GM21526 (cell line): Measurements from ENCODE around the gene SYPL2.
"Not testable (repeated sequence)": the region's sequence is repeated elsewhere in the genome, so short reads cannot be mapped to it uniquely, and the experiment has no call there.

Source experiments
- ATAC-seq: cut with Tn5 transposase; IDR thresholded peaks from one replicate; pipeline ENCODE4 v1.9.1; 2021; ENCODE audit warnings: moderate library complexity; ENCODE audit not compliant: unreplicated experiment, low FRiP score

Gene SYPL2

DNA sequence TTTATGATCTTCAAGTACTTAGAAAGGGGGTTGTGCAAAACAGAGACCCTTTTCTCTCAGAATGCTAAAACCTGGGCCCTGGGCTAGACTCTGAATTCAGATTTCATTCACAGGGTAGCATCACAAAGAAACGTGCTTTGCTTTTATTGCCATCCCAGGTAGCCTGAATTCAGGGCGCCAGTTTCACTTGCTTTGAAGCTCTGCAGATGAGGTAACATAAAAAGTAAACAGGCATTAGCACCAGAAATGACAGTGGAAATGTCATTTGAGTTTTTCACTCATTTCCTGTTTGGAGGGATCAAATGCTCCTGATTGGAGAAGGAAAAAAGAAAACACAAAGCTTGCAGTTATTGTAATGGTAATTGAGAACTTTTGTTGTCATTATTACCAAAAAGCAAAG, 2.6 kb downstream of the SYPL2 start:
- no peak for ATAC-seq

DNA sequence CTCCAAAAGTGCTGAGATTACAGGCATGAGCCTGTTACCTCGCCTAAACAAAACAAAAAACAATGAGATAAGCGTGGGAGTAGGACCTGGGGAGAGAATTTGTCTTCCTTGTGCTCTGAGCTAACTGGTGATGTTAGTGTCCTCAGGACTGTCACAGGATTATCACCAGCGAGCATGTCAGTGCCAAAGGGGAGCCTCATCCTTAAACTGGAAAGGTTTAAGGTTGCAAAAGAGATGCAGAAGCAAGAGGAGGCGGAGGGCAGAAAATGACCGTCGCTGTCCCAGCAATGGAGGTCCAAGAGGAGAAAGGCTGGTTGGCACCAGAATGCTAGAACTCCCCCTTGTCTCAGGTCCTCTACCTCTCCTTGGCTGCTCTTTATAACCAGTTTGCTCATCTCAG, 3.9 kb downstream of the SYPL2 start:
- no peak for ATAC-seq

DNA sequence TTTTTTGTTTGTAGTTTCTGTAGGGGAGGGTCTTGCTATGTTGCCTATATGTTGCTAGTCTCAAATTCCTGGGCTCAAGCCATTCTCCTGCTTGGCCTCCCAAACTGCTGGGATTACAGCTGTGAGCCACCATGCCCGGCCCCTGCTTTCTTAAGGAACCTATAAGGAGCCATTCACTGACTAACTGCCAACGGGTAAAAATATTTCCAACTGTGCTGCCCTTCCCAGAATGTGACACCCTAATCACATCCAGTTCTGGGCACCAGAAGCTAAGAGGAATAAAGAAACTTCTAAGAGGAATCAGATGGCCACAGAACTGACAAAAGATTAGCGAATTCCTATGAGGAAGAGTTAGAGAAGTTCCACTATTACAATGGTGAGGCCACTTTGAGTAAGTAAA, 6.4 kb downstream of the SYPL2 start:
- ATAC-seq, result no peak

DNA sequence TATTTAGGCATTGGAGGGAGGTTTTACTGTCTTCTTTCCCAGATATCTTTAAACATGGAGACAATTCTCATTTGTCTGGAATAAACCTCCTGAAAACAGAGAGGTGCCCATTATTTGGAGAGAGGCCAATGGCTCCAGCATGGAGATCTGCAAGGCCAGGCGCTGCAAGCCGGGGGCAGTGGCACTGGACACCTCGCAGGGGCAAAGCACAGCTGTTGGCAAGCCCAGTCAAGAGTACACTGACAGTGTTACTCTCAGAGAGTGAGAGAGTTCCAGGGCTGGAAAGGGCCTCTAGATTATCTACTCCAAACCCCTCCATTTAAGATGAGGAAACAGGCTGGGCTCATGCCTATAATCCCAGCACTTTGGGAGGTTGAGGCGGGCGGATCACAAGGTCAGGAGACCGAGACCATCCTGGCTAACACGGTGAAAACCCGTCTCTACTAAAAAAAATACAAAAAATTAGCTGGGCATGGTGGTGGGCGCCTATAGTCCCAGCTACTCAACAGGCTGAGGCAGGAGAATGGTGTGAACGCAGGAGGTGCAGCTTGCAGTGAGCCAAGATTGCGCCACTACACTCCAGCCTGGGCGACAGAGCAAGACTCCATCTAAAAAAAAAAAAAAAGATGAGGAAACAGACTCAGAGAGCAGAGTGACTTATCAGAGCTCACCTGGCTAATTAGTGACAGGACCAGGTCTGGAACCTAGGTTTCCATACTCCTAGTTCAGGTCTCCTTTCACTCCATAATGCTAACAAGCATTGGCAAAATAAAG, 7.1 kb downstream of the SYPL2 start:
- not testable (repeated sequence) for ATAC-seq

DNA sequence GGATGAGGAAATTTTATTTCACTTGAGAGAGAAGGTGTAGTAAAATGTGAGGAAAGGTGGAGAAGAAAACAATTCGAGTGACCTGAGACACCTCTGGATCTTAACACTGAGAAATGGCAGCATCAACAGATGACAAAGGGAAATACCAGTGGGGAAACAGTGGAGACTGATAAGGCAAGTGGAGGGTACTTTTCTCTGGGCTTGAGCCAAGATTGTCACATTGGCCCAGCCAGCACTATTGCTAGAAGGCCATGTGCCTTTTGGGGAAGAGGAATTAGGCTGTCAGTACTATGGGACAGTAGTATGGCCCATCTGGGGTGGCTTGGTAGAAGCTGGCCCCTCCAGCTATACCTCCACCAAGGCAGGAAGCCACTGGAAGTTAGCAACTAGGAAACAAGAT, 8.4 kb downstream of the SYPL2 start:
- no peak for ATAC-seq

DNA sequence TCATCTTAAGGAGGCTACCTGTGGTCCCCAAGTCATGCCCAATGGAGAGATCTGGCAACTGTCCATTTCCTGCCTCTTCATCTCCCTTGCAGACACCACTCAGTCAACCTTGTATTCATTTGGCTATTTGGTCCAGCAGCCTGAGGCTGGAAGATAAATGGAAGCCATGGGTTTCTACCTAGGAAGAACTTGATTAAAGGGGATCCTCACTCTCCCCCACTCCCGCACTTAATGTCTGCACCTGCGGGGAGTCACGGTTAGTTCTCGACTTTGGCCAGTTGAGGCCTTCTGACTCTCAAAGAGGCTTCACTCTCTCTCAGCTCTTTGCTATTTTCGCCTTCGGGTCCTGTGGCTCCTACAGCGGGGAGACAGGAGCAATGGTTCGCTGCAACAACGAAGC, 8.9 kb downstream of the SYPL2 start:
- no peak for ATAC-seq

DNA sequence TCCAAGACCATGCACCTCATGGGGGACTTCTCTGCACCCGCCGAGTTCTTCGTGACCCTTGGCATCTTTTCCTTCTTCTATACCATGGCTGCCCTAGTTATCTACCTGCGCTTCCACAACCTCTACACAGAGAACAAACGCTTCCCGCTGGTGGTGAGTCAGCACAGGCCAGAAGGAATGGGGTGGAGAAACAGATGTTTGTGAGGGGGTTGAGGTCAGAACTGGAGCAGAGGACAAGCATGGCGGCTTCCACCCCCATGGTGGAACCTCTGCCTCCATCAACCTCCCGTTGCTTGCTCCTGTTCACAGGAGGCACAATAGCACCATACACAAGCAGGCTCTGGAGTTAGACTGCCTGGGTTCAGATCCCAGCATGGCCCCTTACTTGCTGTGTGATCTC, 10.5 kb downstream of the SYPL2 start:
- no peak for ATAC-seq

DNA sequence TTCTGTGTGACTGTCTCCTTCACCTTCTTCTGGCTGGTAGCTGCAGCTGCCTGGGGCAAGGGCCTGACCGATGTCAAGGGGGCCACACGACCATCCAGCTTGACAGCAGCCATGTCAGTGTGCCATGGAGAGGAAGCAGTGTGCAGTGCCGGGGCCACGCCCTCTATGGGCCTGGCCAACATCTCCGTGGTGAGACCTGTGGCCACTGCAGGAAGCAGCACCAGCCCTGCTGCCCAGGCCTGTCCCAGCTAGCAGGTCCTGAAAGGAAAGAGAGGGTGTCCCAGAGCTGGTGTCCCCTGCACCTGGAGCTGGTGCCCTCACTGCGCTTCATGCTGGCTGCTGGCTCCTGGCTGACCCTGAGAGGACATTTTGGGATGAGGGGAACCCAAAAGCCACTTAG, 11.5 kb downstream of the SYPL2 start:
- ATAC-seq, result no peak

DNA sequence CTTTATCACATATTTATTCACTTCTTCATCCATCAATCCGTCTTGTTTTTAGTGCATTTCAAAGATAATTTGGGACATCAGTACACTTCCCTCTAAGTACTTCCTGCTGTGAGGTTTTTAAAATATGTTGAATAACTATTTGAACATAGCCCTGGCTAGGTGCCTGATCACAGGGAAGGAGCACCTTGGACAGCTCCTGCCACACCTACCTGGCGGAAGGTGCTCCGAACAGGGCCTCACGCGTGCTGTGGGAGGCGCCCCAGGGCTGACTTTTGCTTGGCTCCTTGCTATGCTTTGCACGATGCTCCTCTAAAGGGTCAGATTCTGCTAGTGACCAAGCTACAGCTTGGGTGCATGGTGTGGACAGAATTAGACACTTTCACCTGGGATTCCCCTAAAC, 12.5 kb downstream of the SYPL2 start:
- ATAC-seq, result no peak

DNA sequence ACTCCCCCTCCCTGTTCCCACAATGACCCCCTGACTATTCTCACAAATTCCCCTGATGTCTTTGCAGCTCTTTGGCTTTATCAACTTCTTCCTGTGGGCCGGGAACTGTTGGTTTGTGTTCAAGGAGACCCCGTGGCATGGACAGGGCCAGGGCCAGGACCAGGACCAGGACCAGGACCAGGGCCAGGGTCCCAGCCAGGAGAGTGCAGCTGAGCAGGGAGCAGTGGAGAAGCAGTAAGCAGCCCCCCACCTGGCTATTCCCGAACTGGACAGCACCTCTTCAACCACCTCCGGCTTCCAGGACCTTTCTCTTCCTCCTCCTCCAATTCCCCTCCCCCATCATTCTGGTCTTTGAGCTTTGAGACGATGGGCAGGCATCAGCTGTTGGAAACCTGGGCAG, 13.0 kb downstream of the SYPL2 start:
- ATAC-seq, result no peak

DNA sequence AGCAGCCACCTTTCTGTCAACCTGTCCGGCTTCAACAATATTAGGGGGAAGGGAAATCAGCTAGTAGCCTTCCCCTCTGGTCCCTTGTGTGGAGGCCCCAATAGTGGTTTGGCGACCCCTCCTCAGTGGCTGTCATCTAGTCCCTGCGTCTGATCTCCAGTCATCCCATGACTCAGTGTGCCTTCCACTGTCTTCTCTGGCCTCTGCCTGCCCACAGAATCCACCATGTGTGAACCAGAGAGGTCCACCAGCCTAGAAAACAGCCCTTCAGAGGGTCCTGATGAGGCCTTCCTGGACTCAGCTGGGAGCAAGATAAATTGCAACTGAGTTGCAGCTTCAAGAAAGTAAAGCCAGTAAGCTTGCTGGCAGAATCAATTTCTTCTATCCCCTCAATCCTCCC, 13.6 kb downstream of the SYPL2 start:
- ATAC-seq, result no peak

DNA sequence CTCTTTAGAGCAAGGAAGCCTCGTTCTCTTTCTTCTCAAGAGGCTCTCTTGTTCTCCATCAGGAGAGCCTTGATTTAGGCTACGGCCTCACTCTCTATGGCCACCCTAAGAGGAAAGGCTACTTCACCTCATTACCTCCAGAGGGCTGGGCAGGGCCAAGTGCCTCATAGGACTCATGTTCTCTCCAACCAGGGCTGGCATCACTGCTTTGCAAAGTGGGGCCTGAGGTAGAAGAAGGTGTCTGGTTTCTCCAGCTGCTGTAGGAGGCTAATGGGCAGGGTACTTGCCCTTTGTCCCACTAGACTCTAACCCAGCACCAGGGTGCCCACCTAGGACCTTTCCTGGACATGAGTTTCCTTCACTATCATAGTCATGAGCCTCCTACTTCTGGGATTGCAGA, 15.3 kb downstream of the SYPL2 start:
- no peak for ATAC-seq

DNA sequence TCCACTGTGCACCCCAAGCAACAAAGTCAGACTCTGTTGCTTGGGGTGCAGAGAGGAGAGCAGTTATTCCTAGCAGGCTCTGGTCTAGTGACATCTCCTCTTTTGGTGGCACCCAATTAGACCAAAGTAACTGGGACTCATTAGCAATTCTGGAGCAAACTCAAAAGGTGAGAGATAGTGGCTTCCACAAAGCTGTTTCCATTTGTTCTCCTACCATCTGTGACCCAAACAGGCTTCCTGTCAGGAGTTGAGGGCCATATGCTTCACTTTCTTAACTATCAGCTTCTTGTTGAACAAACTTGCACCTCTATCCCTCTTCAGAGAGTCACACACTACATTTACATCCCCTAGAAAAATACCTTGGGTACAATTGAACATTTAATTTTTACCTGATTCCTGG, 15.9 kb downstream of the SYPL2 start:
- no peak for ATAC-seq

DNA sequence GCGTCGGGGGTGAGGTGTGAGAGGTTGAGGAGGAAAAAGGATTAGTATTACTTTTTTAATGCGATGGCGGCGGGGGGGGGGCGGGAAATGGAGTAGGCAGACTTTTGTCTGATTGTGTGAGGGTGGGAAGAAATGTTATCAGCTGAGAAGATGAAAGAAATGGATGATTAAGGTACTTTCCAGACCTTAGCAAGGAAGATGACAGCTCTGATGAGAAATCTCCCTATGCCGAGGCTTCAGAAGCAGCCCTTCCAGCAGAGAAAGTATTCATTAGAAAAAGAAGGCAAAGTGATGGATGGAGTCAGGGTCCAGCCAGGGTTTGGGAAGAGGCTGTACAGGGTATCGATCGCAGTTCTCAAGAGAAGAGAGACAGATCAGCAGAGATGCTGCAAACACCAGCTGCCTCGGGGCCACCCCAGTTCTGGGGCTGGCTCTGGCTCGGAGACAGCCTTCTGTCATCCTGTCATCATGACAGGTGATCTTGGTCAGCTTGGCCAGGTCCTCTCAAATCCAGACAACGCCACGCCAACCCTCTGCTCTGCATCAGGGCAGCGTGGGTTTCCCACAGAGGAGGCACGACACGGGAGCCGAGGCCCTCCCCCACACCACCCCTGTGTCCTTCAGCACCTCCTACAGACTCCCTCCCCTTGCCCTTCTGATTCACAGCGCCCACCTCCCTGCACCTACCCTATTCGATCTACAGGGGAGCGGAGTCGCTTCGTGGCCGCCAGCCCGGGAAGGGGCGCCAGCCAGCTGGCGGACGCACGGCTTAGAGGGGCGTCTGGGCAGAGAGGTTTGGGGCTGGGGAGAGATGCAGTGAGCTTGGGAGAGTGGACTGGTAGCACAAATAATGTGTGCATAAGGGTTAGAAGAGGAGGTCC, 16.7 kb downstream of the SYPL2 start:
- ATAC-seq, result peak; percentile 18

DNA sequence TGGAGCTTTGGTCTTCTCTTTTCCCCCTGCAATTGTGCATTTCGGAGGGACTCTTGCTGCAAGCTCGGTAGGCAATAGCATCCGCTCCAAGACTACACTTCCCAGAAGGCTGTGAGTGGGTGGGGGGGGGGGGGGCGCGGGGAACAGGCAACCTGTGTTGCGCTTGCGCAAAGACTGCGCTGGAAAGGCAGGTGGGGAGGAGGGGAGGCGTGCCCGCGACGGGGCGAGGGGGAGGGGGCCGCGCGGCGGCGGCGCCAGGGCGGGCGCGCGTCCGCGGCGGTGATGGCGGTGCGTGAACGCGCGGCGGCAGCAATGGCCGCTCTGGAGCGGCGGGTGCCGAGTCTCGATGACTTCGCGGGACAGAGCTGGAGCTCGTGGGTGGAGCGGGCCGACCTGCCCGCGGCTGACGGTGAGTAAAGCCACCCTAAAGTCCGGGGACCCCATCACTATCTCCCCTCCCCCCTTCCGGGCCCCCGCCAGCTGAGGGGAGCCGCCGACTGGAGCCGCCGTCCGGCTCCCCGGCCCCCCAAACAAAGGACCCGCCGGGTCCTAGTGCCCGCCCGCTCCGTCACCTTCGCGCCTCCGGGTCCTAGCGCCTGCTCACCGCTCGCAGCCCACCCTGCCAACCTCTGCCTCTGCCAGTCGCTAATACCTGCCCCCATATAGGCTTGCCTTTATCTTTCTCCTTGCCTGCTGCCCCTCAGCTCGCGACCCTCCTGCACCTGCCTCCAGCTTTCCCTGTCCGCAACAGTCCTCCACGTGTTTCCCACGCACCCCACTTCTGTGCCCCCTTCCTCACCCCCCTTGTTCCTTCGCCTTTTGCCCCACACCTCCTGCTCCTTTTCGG, 17.5 kb downstream of the SYPL2 start, which contains the start of gene ATXN7L2:
Gene ATXN7L2 (plus strand): TSS at position 234 of the 847 bp plus-strand sequence. CDS start 49 bp downstream, at position 283.
- peak; percentile 61 for ATAC-seq

DNA sequence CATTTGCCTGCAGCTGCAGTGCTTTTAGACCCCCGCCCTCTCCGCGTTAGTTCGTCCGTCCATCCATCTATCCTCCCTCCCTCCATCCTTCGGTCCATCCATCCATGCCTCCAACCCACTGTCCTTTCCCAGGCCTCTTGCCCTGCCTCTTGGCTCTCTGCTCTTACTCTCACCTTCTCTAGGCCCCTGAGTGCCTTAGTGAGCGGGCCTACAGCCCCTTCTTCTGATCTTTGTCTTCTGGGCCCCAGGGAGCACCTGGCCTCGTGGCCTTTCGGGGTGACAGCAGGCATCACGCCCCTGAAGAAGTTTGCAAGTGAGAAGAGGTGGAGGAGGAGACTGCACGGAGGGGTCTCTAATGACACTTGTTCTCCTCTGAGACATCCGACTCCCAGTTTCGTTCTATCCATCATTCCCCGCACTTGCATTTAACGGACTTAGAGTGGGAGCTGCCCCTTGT, 18.2 kb downstream of the SYPL2 start:
- ATAC-seq, result no peak

DNA sequence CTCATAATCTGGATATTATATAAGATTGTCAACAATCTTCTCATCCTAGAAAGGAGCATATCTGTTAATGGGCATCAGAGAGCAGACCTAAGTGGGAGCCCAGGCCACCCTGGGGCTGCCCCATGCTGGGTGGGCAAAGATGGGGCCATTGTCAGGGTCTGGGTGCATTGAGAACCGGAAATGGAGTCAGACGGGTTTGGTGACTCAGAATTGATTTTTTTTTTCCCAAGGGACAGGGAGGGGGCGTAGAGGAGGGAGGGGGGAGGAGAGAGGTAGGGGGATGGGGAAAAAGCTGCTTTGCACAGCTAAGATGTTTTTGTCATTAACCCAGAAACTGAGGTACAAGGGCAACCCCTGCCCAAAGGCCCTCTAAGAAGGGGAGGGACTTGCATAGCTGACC, 18.7 kb downstream of the SYPL2 start:
- ATAC-seq, result no peak

DNA sequence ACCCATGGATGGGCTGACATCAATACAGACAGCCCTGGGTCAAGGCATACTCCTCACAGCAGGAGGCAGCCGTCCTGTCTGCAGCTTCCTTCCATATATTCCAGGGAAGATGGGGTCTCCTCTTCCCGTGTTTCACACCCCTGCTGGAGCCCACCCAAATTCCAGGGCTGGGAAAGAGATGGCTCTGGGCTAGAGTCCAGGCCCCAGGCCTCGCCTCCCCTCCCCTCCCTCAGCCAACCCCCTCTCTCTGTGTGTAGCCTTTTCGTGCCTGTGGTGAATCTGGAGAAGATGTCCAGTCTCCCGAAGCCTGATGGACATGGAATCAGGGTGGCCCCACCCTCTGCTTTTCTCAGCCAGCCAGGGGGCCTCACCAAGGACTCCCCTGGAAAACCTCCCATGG, 20.9 kb downstream of the SYPL2 start:
- ATAC-seq, result no peak

DNA sequence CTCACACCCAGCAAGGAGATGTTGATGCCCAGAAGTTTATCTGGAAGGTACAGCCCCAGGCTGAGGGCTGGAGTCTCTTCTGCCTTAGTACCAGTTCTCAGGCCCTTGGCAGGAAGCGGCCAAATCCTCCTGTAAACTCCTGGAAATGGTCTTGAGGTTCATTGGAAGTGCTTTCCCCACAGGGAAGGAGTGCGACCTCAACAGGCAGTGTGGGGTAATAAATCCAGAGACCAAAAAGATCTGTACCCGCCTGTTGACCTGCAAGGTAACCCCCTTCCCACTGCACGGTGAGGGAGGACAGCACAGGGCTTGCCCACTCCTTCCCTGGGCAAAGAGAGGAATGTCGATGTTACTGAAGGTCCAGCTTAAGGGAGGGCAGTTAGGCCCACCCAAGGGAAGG, 21.9 kb downstream of the SYPL2 start:
- no peak for ATAC-seq

DNA sequence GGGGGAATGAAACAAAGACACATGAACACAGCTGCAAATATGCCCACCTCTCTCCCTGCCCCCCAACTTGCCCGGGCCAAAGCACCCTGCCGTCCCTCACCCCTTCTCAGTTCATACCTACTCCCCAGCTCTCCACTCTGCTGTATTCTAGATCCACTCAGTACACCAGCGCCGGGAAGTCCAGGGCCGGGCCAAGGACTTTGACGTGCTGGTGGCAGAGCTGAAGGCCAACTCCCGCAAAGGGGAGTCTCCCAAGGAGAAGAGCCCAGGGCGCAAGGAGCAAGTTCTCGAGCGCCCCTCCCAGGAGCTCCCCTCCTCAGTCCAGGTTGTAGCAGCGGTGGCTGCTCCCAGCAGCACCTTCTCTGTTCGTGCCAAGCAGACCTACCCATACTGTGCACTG, 22.4 kb downstream of the SYPL2 start:
- ATAC-seq, result no peak
